CD14-positive monocyte (primary cell): ENCODE data around the gene LENEP. TPM values are rescaled to one million over a fixed set of nuclear protein-coding genes. Genes with fewer than 3 reads are reported as not detected.

Experiments
- DNase-seq, 3 donors: peaks; one replicate each; pipeline ENCODE4 v3.0.0-alpha.2; 2011 to 2022
- H2AFZ ChIP-seq: 2 replicates; pipeline ENCODE4 v1.6.0; 2012; ENCODE audit warnings: mild to moderate bottlenecking, low read depth, low read length, inconsistent platforms; ENCODE audit not compliant: insufficient read depth, poor library complexity, severe bottlenecking
- H3K27ac ChIP-seq, 2 donors: 1 replicate in 1 of 2; 2 replicates in 1 of 2; pipeline ENCODE4 v1.5.1; 2012 to 2013; ENCODE audit warnings: low read length in 2 of 2, control low read depth in 1 of 2, inconsistent platforms in 1 of 2, low read depth in 1 of 2, mild to moderate bottlenecking in 1 of 2
- H3K27me3 ChIP-seq, 2 donors: one replicate each; pipeline versions ENCODE4 v1.6.0 to v1.6.1; 2011 to 2013; ENCODE audit warnings: low read length in 2 of 2; ENCODE audit not compliant: control insufficient read depth in 2 of 2, insufficient read depth in 2 of 2
- H3K36me3 ChIP-seq, 2 donors: replicated peaks in 1 of 2; 1 replicate in 1 of 2; 2 replicates in 1 of 2; pipeline versions ENCODE4 v1.5.1 to v1.6.1; 2012 to 2013; ENCODE audit warnings: low read length in 2 of 2, control low read depth in 1 of 2, inconsistent platforms in 1 of 2, mild to moderate bottlenecking in 1 of 2; ENCODE audit not compliant: insufficient read depth in 2 of 2, control insufficient read depth in 1 of 2
- H3K4me1 ChIP-seq, 2 donors: 1 replicate in 1 of 2; 2 replicates in 1 of 2; pipeline versions ENCODE4 v1.5.1 to v1.6.1; 2012 to 2013; ENCODE audit warnings: low read length in 2 of 2, control low read depth in 1 of 2, inconsistent platforms in 1 of 2, mild to moderate bottlenecking in 1 of 2, moderate library complexity in 1 of 2; ENCODE audit not compliant: insufficient read depth in 2 of 2, control insufficient read depth in 1 of 2
- H3K4me2 ChIP-seq: replicated peaks from 2 replicates; pipeline ENCODE3; 2012; ENCODE audit warnings: low read length, moderate library complexity, mild to moderate bottlenecking; ENCODE audit not compliant: poor library complexity, severe bottlenecking; ENCODE audit errors: extremely low read depth
- H3K4me3 ChIP-seq, 3 experiments: fragments of 200-600 bp in 1 of 3; sonication (generic) in 1 of 3; replicated peaks in 1 of 3; 1 replicate in 2 of 3; 2 replicates in 1 of 3; pipeline ENCODE4 v1.5.1; 2011 to 2013; ENCODE audit warnings: low read length in 3 of 3, mild to moderate bottlenecking in 3 of 3, control low read depth in 2 of 3, low read depth in 2 of 3, inconsistent platforms in 1 of 3, moderate library complexity in 1 of 3
- H3K79me2 ChIP-seq: 2 replicates; pipeline ENCODE4 v1.6.0; 2012; ENCODE audit warnings: mild to moderate bottlenecking, control low read depth, inconsistent platforms, low read length, moderate library complexity; ENCODE audit not compliant: insufficient read depth
- H3K9ac ChIP-seq: 2 replicates; pipeline ENCODE4 v1.6.0; 2017; ENCODE audit warnings: low read length, mild to moderate bottlenecking; ENCODE audit not compliant: insufficient read depth, poor library complexity, severe bottlenecking
- H3K9me3 ChIP-seq, 2 donors: replicated peaks in 1 of 2; 1 replicate in 1 of 2; 2 replicates in 1 of 2; pipeline versions ENCODE4 v1.5.1 to v1.6.1; 2012 to 2013; ENCODE audit warnings: low read length in 2 of 2, control low read depth in 1 of 2; ENCODE audit not compliant: control insufficient read depth in 1 of 2, insufficient read depth in 1 of 2
- H4K20me1 ChIP-seq: 2 replicates; pipeline ENCODE4 v1.6.0; 2012; ENCODE audit warnings: mild to moderate bottlenecking, low read length, control low read depth, moderate library complexity; ENCODE audit not compliant: insufficient read depth
- H3K27ac Mint-ChIP-seq, 7 donors: one replicate each; pipeline ENCODE4 v1.8.0; 2020; ENCODE audit warnings: mild to moderate bottlenecking in 7 of 7, mixed read lengths in 7 of 7, moderate library complexity in 6 of 7, inconsistent platforms in 2 of 7
- H3K27me3 Mint-ChIP-seq, 3 donors: one replicate each; pipeline ENCODE4 v1.8.0; 2021 to 2022; ENCODE audit warnings: low read depth in 3 of 3, mild to moderate bottlenecking in 3 of 3, mixed read lengths in 3 of 3, moderate library complexity in 3 of 3, inconsistent platforms in 1 of 3
- H3K36me3 Mint-ChIP-seq, 2 donors: one replicate each; pipeline ENCODE4 v1.8.0; 2020; ENCODE audit warnings: mixed read lengths in 2 of 2, inconsistent platforms in 1 of 2, mild to moderate bottlenecking in 1 of 2
- H3K4me1 Mint-ChIP-seq: one replicate; pipeline ENCODE4 v1.8.0; 2020; ENCODE audit warnings: mild to moderate bottlenecking, mixed read lengths
- H3K4me3 Mint-ChIP-seq, 2 donors: one replicate each; pipeline ENCODE4 v1.8.0; 2020; ENCODE audit warnings: mild to moderate bottlenecking in 2 of 2, mixed read lengths in 2 of 2, moderate library complexity in 1 of 2
- H3K9me3 Mint-ChIP-seq, 7 donors: one replicate each; pipeline ENCODE4 v1.8.0; 2020 to 2022; ENCODE audit warnings: mixed read lengths in 7 of 7, mild to moderate bottlenecking in 6 of 7, moderate library complexity in 6 of 7, inconsistent platforms in 2 of 7
- WGBS: methylation state at CpG from one replicate; pipeline ENCODE4 v1.1.5; 2013; ENCODE audit warnings: missing lambda C conversion rate; ENCODE audit not compliant: insufficient coverage; 5-methylcytosine and 5-hydroxymethylcytosine counted together
- intact Hi-C, 2 donors: fragments of 100-400 bp; cut with micrococcal nuclease; formaldehyde crosslinking; loops; one replicate each; pipeline versions ENCODE4 v1.15.0 to v1.15.1; 2023
- polyA plus RNA-seq, 3 donors: library from polyadenylated mRNA; depleted of rRNA in 1 of 3; unstranded in 2 of 3; stranded (reverse) in 1 of 3; fragments of 300-500 nt in 2 of 3; fragments of >200 nt in 1 of 3; fragmentation: Illumina TruSeq in 2 of 3; gene quantifications; 1 replicate in 2 of 3; 2 replicates in 1 of 3; pipeline ENCODE4 v1.2.3, GENCODE V29; 2012 to 2021
- TF ChIP-seq, protein P1 (sequence below): fragments of 200-600 bp; IDR thresholded peaks from one replicate; pipeline ENCODE4 v1.8.0; 2022; ENCODE audit warnings: antibody characterized with exemption, mild to moderate bottlenecking

The LENEP gene
- polyA plus RNA-seq, 3 donors, result not detected

DNA sequence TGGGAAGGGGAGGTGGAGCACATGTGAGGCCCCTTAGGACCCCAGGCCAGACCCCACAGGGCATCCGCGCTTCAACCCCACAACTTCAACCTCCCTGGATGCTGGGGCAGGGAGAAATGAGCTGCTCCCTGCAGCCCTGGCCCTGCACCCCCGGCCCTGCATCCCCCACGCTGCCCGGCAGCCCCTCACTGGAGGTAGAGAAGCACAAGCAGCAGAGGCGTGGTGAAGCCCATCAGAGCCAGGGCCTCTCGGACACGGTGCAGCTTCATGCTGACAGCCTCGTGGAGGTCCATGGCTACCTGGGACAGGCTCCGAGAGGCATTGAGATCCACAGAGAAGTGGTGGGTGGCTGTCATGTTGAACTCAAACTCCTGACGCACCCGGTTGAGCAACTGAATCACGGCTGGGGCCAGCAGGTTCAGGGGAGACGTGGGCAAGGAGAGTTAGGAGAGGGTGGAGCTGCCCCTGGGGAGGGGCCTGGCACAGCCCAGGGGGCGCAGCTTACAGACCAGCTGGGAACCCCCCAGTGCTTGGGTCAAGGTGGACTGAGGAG lies 36.9 kb downstream of the LENEP start:
- H3K9me3 Mint-ChIP-seq, result peaks cover 0 to 1% (median 0%) of the 10 kb centered on the region in 7 donors
- Histone ChIP-seq H3K9ac (no peak overlapping the region), H3K4me1 (peaks cover 13 to 14% of the 10 kb centered on the region in 2 donors), H3K27me3 (no peaks in the 10 kb centered on the region), H3K27ac (no peak overlapping the region), H3K4me3 (no peak overlapping the region), H4K20me1 (no peaks in the 10 kb centered on the region), H3K4me2 (no peak overlapping the region), H3K79me2 (no peaks in the 10 kb centered on the region), H3K9me3 (no peaks in the 10 kb centered on the region), H3K36me3 (no peaks in the 10 kb centered on the region), H2AFZ (no peak overlapping the region)
- peaks cover 0 to 3% of the 10 kb centered on the region in 2 donors for H3K36me3 Mint-ChIP-seq
- H3K4me1 Mint-ChIP-seq, result peaks cover 17% of the 10 kb centered on the region
- intact Hi-C loops, result no loop called here
- peaks cover 3 to 9% (median 3%) of the 10 kb centered on the region in 3 donors for H3K27me3 Mint-ChIP-seq
- H3K27ac Mint-ChIP-seq, result no peak overlapping the region
- WGBS, result 84% methylated on average over 15 of the region's 15 CpGs
- no peak overlapping the region for H3K4me3 Mint-ChIP-seq
- no peak for DNase-seq
- TF ChIP-seq, protein P1, sequence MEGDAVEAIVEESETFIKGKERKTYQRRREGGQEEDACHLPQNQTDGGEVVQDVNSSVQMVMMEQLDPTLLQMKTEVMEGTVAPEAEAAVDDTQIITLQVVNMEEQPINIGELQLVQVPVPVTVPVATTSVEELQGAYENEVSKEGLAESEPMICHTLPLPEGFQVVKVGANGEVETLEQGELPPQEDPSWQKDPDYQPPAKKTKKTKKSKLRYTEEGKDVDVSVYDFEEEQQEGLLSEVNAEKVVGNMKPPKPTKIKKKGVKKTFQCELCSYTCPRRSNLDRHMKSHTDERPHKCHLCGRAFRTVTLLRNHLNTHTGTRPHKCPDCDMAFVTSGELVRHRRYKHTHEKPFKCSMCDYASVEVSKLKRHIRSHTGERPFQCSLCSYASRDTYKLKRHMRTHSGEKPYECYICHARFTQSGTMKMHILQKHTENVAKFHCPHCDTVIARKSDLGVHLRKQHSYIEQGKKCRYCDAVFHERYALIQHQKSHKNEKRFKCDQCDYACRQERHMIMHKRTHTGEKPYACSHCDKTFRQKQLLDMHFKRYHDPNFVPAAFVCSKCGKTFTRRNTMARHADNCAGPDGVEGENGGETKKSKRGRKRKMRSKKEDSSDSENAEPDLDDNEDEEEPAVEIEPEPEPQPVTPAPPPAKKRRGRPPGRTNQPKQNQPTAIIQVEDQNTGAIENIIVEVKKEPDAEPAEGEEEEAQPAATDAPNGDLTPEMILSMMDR, result no peak

DNA sequence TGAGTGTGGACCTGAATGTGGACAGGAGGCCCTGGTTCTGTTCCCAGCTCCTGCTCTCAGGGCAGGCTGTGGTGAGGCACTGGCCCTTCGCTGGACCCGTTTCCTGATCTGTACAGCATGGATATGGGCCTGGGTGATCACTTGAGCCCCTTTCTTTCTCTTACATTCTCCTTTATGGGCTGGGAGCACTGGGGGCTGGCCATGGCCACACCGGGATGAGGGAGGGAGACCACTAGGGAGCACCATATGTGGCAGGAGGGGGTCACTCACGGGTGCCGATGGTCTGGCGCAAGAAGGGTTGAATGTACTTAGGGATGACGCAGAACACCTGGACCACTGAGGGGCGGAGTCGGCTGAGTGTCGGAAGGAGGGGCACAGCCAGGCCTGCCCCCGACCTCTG lies 37.5 kb downstream of the LENEP start:
- peaks cover 20% of the 10 kb centered on the region for H3K4me1 Mint-ChIP-seq

More for the DNA sequence above, 37.5 kb downstream of the LENEP start:
- Mint-ChIP-seq H3K9me3 (peaks cover 0 to 1% (median 0%) of the 10 kb centered on the region in 7 donors), H3K27ac (no peak overlapping the region), H3K4me3 (no peak overlapping the region), H3K27me3 (peaks cover 3 to 9% (median 3%) of the 10 kb centered on the region in 3 donors), H3K36me3 (peaks cover 0 to 3% of the 10 kb centered on the region in 2 donors)
- intact Hi-C loops, result no loop called here
- no peak overlapping the region for H3K4me3 ChIP-seq
- H3K9ac ChIP-seq, result no peak overlapping the region
- no peak overlapping the region for H2AFZ ChIP-seq
- no peak overlapping the region for H3K4me2 ChIP-seq
- no peaks in the 10 kb centered on the region for H4K20me1 ChIP-seq
- WGBS, result 91% methylated on average over 10 of the region's 11 CpGs
- H3K79me2 ChIP-seq, result no peaks in the 10 kb centered on the region
- H3K36me3 ChIP-seq, result no peaks in the 10 kb centered on the region
- H3K4me1 ChIP-seq, result peaks cover 16 to 19% of the 10 kb centered on the region in 2 donors
- H3K27ac ChIP-seq, result no peak overlapping the region
- no peaks in the 10 kb centered on the region for H3K9me3 ChIP-seq
- H3K27me3 ChIP-seq, result no peaks in the 10 kb centered on the region
- TF ChIP-seq, protein P1, result no peak
- DNase-seq, result no peak
